AG09319 (cell line): ENCODE measurements around the gene KRTAP10-8.
"Not testable (repeated sequence)": the region's sequence is repeated elsewhere in the genome, so short reads cannot be mapped to it uniquely, and the experiment has no call there.

Experiments used
- DNase-seq: peaks from one replicate; pipeline ENCODE4 v3.0.0-alpha.2; 2010; ENCODE audit warnings: low read depth; ENCODE audit errors: extremely low read depth
- CTCF ChIP-seq: IDR thresholded peaks from 2 replicates; pipeline ENCODE4 v1.5.1; 2011; ENCODE audit warnings: low read depth, mild to moderate bottlenecking, inconsistent platforms, low read length, moderate library complexity

Gene KRTAP10-8

GRCh38 chr21:44639331-44639655 lies 27.4 kb downstream of the KRTAP10-8 start:
- DNase-seq: no peak
- no peak for TF ChIP-seq CTCF

- no peak for DNase-seq
- no peak for TF ChIP-seq CTCF
Observed at GRCh38 chr21:44640761-44641160, 28.9 kb downstream of the KRTAP10-8 start.

- no peak for TF ChIP-seq CTCF
Observed at GRCh38 chr21:44643741-44644310, 31.9 kb downstream of the KRTAP10-8 start.

GRCh38 chr21:44644878-44645277 lies 33.0 kb downstream of the KRTAP10-8 start:
- no peak for TF ChIP-seq CTCF
- no peak for DNase-seq

More at GRCh38 chr21:44643741-44644310, 31.9 kb downstream of the KRTAP10-8 start:
- DNase-seq: no peak

- not testable (repeated sequence) for DNase-seq
Observed at GRCh38 chr21:44646366-44647221, 34.7 kb downstream of the KRTAP10-8 start, which contains the start of gene KRTAP10-11. Gene KRTAP10-11 (plus strand): TSS chr21:44646414. CDS start chr21:44646459, 45 bp downstream.

- no peak for DNase-seq
- TF ChIP-seq CTCF: no peak
Observed at GRCh38 chr21:44647222-44647552, 35.3 kb downstream of the KRTAP10-8 start.

GRCh38 chr21:44648557-44649311 lies 36.9 kb downstream of the KRTAP10-8 start:
- no peak for DNase-seq

More at GRCh38 chr21:44648557-44649311, 36.9 kb downstream of the KRTAP10-8 start:
- no peak for TF ChIP-seq CTCF
